Liver (tissue), 9 donors: Measurements from ENCODE around the gene IFITM5. TPM values are rescaled to one million over a fixed set of nuclear protein-coding genes. Genes with fewer than 3 reads are reported as not detected.

Experiments used
- DNase-seq: peaks from one replicate; pipeline ENCODE4 v3.0.0-alpha.2; 2017; ENCODE audit warnings: low spot score
- H3K27ac ChIP-seq, 2 donors: one replicate each; pipeline ENCODE4 v1.7.0; 2013; ENCODE audit warnings: inconsistent platforms in 2 of 2, low read length in 2 of 2, control low read depth in 1 of 2, low read depth in 1 of 2, mild to moderate bottlenecking in 1 of 2
- H3K27me3 ChIP-seq, 4 donors: one replicate each; pipeline versions ENCODE4 v1.6.1 to v1.7.0; 2013; ENCODE audit warnings: low read length in 3 of 4, inconsistent platforms in 1 of 4, mild to moderate bottlenecking in 1 of 4, moderate library complexity in 1 of 4; ENCODE audit not compliant: control insufficient read depth in 4 of 4, insufficient read depth in 4 of 4
- H3K36me3 ChIP-seq, 4 donors: one replicate each; pipeline versions ENCODE4 v1.6.1 to v1.7.0; 2013; ENCODE audit warnings: low read length in 3 of 4, mild to moderate bottlenecking in 3 of 4, low read depth in 1 of 4, moderate library complexity in 1 of 4; ENCODE audit not compliant: control insufficient read depth in 4 of 4, insufficient read depth in 3 of 4
- H3K4me1 ChIP-seq, 4 donors: one replicate each; pipeline versions ENCODE4 v1.6.1 to v1.7.0; 2013; ENCODE audit warnings: low read length in 3 of 4, mild to moderate bottlenecking in 3 of 4, moderate library complexity in 1 of 4; ENCODE audit not compliant: control insufficient read depth in 4 of 4, insufficient read depth in 4 of 4
- H3K4me3 ChIP-seq, 3 donors: one replicate each; pipeline versions ENCODE4 v1.6.1 to v1.7.0; 2013; ENCODE audit warnings: low read length in 3 of 3, control low read depth in 1 of 3, low read depth in 1 of 3, mild to moderate bottlenecking in 1 of 3
- H3K9ac ChIP-seq, 2 donors: one replicate each; pipeline ENCODE4 v1.7.0; 2013; ENCODE audit warnings: low read length in 2 of 2, mild to moderate bottlenecking in 2 of 2, moderate library complexity in 2 of 2, control low read depth in 1 of 2, low read depth in 1 of 2
- H3K9me3 ChIP-seq, 4 donors: one replicate each; pipeline versions ENCODE4 v1.6.1 to v1.7.0; 2013; ENCODE audit warnings: low read length in 3 of 4; ENCODE audit not compliant: control insufficient read depth in 4 of 4
- EGR1 ChIP-seq, 2 donors: IDR thresholded peaks; 2 replicates each; pipeline ENCODE4 v1.6.1; 2016 to 2018; ENCODE audit warnings: antibody characterized with exemption in 2 of 2, low read depth in 2 of 2
- FOXA1 ChIP-seq: IDR thresholded peaks from 2 replicates; pipeline ENCODE4 v1.6.1; 2016; ENCODE audit warnings: antibody characterized with exemption
- FOXA2 ChIP-seq: IDR thresholded peaks from 2 replicates; pipeline ENCODE4 v1.6.1; 2016; ENCODE audit warnings: antibody characterized with exemption
- GABPA ChIP-seq, 2 donors: IDR thresholded peaks in 1 of 2; conservative IDR thresholded peaks in 1 of 2; 2 replicates each; pipeline ENCODE4 v1.6.1; 2016; ENCODE audit warnings: antibody characterized with exemption in 2 of 2, mild to moderate bottlenecking in 1 of 2, moderate library complexity in 1 of 2
- HNF4A ChIP-seq, 2 donors: conservative IDR thresholded peaks; 2 replicates each; pipeline ENCODE4 v1.6.1; 2016; ENCODE audit warnings: antibody characterized with exemption in 2 of 2, mild to moderate bottlenecking in 2 of 2
- HNF4G ChIP-seq: IDR thresholded peaks from 2 replicates; pipeline ENCODE4 v1.6.1; 2016; ENCODE audit warnings: antibody characterized with exemption
- JUND ChIP-seq, 2 donors: IDR thresholded peaks; 2 replicates each; pipeline ENCODE4 v1.6.1; 2016; ENCODE audit warnings: antibody characterized with exemption in 2 of 2
- NR2F2 ChIP-seq: IDR thresholded peaks from 2 replicates; pipeline ENCODE4 v1.6.1; 2016; ENCODE audit warnings: antibody characterized with exemption
- RAD21 ChIP-seq, 2 donors: IDR thresholded peaks; 2 replicates each; pipeline ENCODE4 v1.6.1; 2016; ENCODE audit warnings: antibody characterized with exemption in 2 of 2, mild to moderate bottlenecking in 2 of 2
- RXRA ChIP-seq, 2 donors: IDR thresholded peaks; 2 replicates each; pipeline ENCODE4 v1.6.1; 2017 to 2018; ENCODE audit warnings: antibody characterized with exemption in 2 of 2, mild to moderate bottlenecking in 1 of 2
- SP1 ChIP-seq: IDR thresholded peaks from 2 replicates; pipeline ENCODE4 v1.6.1; 2018; ENCODE audit warnings: antibody characterized with exemption, mild to moderate bottlenecking
- TAF1 ChIP-seq: conservative IDR thresholded peaks from 2 replicates; pipeline ENCODE4 v1.6.1; 2016; ENCODE audit warnings: antibody characterized with exemption, mild to moderate bottlenecking
- YY1 ChIP-seq: IDR thresholded peaks from 2 replicates; pipeline ENCODE4 v1.6.1; 2016; ENCODE audit warnings: antibody characterized with exemption, mild to moderate bottlenecking
- WGBS: extraction: QIAGEN DNeasy Blood & Tissue Kit; methylation state at CpG from one replicate; pipeline ENCODE4 v1.1.7; 2013; 5-methylcytosine and 5-hydroxymethylcytosine counted together
- polyA plus RNA-seq, 2 donors: library from polyadenylated mRNA; stranded (reverse) in 1 of 2; unstranded in 1 of 2; fragments of 200-250 nt in 1 of 2; fragments of >200 nt in 1 of 2; fragmentation: Nextera tagmentation in 1 of 2; extraction: Ambion mirVana in 1 of 2; gene quantifications; one replicate each; pipeline versions ENCODE4 v1.2.1 to v1.2.3, GENCODE V29; 2013 to 2015
- total RNA-seq, 2 donors: library from RNA; depleted of rRNA; stranded (reverse); fragments of >200 nt; gene quantifications; one replicate each; pipeline ENCODE4 v1.2.3, GENCODE V29; 2014
- TF ChIP-seq, protein P1 (sequence below): fragments of 150-350 bp; IDR thresholded peaks from 2 replicates; pipeline ENCODE4 v1.5.1; 2017; ENCODE audit warnings: improper control_type of control experiment, low read depth, low read length; ENCODE audit not compliant: missing input control
- TF ChIP-seq, protein P2 (sequence below): IDR thresholded peaks from 2 replicates; pipeline ENCODE4 v1.6.1; 2016; ENCODE audit warnings: antibody characterized with exemption
- TF ChIP-seq, protein P3 (sequence below): IDR thresholded peaks from 2 replicates; pipeline ENCODE4 v1.6.1; 2016; ENCODE audit warnings: antibody characterized with exemption
- TF ChIP-seq, protein P4 (sequence below): IDR thresholded peaks from 2 replicates; pipeline ENCODE4 v1.6.1; 2016; ENCODE audit warnings: antibody characterized with exemption, mild to moderate bottlenecking
- TF ChIP-seq, protein P5 (sequence below): IDR thresholded peaks from 2 replicates; pipeline ENCODE4 v1.6.1; 2016; ENCODE audit warnings: antibody characterized with exemption
- donor health status: healthy.
- donor health status: healthy.
- donor health status: healthy.
- donor health status: healthy.
- donor health status: healthy.

Gene IFITM5
- total and polyA plus RNA-seq, 4 donors = not detected

DNA sequence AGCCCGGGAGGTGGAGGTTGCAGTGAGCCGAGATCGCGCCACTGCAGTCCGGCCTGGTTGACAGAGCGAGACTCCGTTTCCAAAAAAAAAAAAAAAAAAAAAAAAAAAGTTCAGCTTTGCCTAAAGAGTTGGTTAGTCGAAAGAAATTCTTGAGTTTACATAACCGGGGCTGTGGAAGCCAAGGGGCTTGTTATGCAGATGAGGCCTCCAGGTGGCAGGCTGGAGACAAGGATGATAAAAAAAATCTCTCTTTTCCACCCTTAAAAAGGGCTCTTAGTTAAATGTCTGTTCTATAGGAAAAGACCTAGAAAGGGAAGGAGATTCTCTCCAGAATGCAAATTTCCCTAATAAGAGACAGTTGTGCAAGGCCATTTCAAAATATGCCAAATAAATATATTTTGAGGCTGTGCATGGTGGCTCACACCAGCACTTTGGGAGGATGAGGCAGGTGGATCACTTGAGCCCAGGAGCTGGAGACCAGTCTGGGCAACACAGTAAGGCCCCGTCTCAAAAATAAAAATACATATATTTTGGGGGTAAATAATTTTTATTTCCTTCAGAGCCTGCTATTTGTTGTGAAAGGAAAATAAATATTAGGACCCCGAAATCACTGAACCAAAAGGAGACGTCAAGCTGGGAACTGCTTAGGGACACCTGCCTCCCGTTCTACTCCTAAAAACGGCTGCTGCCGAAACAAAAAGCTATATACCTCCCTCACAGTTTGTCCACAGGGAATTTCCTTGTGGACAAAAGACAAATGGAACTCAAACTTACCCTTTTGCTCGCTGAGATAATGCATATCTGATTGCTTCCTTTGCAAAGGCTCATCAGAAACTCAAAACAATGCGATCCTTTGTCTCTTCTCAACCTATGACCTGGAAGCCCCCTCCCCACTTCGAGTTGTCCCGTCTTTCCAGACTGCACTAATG, 5.9 kb upstream of the IFITM5 start:
- DNase-seq = no peak
- WGBS = 33% methylated on average over 19 of the region's 19 CpGs
- Histone ChIP-seq H3K9ac (no peak overlapping the region), H3K36me3 (no peaks in the 10 kb centered on the region), H3K27me3 (no peaks in the 10 kb centered on the region), H3K4me1 (peaks cover 3 to 15% (median 9%) of the 10 kb centered on the region in 4 donors), H3K27ac (no peak overlapping the region), H3K9me3 (no peaks in the 10 kb centered on the region), H3K4me3 (no peak overlapping the region)
- TF ChIP-seq RAD21 (IDR thresholded peaks at IDR 0.05) = peak; percentile 83 to 84
- TF ChIP-seq, protein P1, sequence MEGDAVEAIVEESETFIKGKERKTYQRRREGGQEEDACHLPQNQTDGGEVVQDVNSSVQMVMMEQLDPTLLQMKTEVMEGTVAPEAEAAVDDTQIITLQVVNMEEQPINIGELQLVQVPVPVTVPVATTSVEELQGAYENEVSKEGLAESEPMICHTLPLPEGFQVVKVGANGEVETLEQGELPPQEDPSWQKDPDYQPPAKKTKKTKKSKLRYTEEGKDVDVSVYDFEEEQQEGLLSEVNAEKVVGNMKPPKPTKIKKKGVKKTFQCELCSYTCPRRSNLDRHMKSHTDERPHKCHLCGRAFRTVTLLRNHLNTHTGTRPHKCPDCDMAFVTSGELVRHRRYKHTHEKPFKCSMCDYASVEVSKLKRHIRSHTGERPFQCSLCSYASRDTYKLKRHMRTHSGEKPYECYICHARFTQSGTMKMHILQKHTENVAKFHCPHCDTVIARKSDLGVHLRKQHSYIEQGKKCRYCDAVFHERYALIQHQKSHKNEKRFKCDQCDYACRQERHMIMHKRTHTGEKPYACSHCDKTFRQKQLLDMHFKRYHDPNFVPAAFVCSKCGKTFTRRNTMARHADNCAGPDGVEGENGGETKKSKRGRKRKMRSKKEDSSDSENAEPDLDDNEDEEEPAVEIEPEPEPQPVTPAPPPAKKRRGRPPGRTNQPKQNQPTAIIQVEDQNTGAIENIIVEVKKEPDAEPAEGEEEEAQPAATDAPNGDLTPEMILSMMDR = peak; percentile 84
- TF ChIP-seq SP1 = peak; percentile 31
- TF ChIP-seq, protein P2, sequence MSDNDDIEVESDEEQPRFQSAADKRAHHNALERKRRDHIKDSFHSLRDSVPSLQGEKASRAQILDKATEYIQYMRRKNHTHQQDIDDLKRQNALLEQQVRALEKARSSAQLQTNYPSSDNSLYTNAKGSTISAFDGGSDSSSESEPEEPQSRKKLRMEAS = no peak
- TF ChIP-seq YY1 = no peak
- TF ChIP-seq TAF1 = no peak
- TF ChIP-seq RXRA (IDR thresholded peaks at IDR 0.05) = peak in 1 of 2 donors; percentile 11

DNA sequence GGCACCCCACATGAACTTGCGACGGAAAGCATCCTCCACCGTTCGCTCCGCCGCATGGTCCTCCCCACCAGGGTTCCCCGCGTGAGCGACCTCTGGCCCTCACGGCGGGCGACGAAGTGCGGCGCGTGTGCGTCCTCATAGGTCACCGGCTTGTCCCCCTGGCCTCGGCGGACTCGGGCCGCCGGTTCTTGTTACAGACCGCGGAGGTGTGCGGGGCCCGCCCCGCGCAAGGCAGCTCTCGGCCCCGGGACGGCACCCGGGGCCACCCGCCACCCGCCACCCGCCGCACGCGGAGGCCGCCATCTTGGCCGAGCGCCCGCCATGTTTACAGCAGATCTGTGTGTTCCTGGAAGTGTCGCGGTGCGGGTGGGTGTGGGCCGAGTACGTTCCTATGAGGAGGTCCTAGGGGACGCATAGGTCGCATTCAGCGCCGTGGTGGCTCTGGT, 4.8 kb upstream of the IFITM5 start:
- H3K9me3 ChIP-seq = no peaks in the 10 kb centered on the region
- H3K27ac ChIP-seq = no peak overlapping the region
- TF ChIP-seq, protein P3, sequence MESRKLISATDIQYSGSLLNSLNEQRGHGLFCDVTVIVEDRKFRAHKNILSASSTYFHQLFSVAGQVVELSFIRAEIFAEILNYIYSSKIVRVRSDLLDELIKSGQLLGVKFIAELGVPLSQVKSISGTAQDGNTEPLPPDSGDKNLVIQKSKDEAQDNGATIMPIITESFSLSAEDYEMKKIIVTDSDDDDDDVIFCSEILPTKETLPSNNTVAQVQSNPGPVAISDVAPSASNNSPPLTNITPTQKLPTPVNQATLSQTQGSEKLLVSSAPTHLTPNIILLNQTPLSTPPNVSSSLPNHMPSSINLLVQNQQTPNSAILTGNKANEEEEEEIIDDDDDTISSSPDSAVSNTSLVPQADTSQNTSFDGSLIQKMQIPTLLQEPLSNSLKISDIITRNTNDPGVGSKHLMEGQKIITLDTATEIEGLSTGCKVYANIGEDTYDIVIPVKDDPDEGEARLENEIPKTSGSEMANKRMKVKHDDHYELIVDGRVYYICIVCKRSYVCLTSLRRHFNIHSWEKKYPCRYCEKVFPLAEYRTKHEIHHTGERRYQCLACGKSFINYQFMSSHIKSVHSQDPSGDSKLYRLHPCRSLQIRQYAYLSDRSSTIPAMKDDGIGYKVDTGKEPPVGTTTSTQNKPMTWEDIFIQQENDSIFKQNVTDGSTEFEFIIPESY = no peak
- TF ChIP-seq HNF4G = no peak
- TF ChIP-seq RXRA (IDR thresholded peaks at IDR 0.05) = no peak
- TF ChIP-seq, protein P2 = no peak
- no peak for TF ChIP-seq FOXA2
- TF ChIP-seq FOXA1 = no peak
- no peak for TF ChIP-seq HNF4A (conservative IDR thresholded peaks at IDR 0.05)
- no peak for TF ChIP-seq RAD21 (IDR thresholded peaks at IDR 0.05)
- no peak for TF ChIP-seq JUND (IDR thresholded peaks at IDR 0.05)
- TF ChIP-seq NR2F2 = no peak
- TF ChIP-seq SP1 = no peak
- no peak for TF ChIP-seq TAF1
- no peak for TF ChIP-seq YY1
- TF ChIP-seq GABPA (IDR thresholded peaks at IDR 0.05 in 1 of 2, conservative IDR thresholded peaks at IDR 0.05 in 1 of 2) = no peak
- TF ChIP-seq, protein P4, sequence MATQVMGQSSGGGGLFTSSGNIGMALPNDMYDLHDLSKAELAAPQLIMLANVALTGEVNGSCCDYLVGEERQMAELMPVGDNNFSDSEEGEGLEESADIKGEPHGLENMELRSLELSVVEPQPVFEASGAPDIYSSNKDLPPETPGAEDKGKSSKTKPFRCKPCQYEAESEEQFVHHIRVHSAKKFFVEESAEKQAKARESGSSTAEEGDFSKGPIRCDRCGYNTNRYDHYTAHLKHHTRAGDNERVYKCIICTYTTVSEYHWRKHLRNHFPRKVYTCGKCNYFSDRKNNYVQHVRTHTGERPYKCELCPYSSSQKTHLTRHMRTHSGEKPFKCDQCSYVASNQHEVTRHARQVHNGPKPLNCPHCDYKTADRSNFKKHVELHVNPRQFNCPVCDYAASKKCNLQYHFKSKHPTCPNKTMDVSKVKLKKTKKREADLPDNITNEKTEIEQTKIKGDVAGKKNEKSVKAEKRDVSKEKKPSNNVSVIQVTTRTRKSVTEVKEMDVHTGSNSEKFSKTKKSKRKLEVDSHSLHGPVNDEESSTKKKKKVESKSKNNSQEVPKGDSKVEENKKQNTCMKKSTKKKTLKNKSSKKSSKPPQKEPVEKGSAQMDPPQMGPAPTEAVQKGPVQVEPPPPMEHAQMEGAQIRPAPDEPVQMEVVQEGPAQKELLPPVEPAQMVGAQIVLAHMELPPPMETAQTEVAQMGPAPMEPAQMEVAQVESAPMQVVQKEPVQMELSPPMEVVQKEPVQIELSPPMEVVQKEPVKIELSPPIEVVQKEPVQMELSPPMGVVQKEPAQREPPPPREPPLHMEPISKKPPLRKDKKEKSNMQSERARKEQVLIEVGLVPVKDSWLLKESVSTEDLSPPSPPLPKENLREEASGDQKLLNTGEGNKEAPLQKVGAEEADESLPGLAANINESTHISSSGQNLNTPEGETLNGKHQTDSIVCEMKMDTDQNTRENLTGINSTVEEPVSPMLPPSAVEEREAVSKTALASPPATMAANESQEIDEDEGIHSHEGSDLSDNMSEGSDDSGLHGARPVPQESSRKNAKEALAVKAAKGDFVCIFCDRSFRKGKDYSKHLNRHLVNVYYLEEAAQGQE = no peak
- TF ChIP-seq, protein P5, sequence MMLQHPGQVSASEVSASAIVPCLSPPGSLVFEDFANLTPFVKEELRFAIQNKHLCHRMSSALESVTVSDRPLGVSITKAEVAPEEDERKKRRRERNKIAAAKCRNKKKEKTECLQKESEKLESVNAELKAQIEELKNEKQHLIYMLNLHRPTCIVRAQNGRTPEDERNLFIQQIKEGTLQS = no peak
- TF ChIP-seq EGR1 (IDR thresholded peaks at IDR 0.05; ENCODE audit: low read depth in 2 of 2) = no peak
- TF ChIP-seq, protein P1 = no peak
- H3K27me3 ChIP-seq = no peaks in the 10 kb centered on the region
- DNase-seq = no peak
- no peak overlapping the region for H3K9ac ChIP-seq
- no peak overlapping the region for H3K4me3 ChIP-seq
- no peaks in the 10 kb centered on the region for H3K36me3 ChIP-seq
- H3K4me1 ChIP-seq = peaks cover 2 to 10% (median 5%) of the 10 kb centered on the region in 4 donors
- WGBS = 80% methylated on average over 52 of the region's 52 CpGs
